NCI-H1092 (cell line): ENCODE data around the gene GRK6.

ENCODE experiments used
- DNase-seq: peaks from one replicate; lab custom pipeline; 2025; lab: John Stamatoyannopoulos, UW

The GRK6 gene

DNA sequence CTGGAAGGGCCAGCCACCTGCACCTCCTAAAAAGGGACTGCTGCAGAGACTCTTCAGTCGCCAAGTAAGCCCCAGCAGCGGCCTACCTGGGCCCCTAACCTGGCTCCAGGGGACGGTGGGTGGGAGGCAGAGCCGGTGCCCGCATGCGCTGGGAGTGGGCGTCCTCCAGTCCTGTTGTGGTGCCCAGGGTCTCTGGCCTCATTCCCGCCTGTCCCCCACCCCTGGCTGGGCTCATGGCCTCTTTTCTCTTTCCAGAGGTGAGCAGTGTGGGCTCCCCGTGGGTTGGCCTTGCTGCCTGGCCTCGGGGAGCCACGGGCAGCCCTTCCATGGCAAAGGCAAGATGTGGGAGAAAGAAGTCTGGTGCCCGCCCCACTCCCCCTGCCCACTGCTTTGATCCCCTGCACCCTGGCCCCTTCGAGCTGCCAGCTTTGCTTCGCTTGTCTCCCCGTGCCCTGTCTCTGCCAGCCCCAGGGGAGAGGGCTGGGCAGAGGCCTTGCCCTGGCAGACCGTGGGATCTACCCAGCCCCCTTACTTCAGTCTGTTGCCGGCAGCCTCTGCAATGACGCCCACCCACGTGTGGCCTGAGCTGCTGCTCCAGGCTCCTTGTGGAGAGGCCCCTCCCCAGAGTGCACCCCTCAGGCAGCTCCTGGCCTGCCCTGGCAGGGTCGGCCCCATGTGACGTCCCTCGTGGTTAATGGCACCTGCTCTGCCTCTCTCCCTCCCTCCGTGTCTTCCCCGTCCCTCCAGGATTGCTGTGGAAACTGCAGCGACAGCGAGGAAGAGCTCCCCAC, 14.7 kb downstream of the GRK6 start:
- no peak for DNase-seq

DNA sequence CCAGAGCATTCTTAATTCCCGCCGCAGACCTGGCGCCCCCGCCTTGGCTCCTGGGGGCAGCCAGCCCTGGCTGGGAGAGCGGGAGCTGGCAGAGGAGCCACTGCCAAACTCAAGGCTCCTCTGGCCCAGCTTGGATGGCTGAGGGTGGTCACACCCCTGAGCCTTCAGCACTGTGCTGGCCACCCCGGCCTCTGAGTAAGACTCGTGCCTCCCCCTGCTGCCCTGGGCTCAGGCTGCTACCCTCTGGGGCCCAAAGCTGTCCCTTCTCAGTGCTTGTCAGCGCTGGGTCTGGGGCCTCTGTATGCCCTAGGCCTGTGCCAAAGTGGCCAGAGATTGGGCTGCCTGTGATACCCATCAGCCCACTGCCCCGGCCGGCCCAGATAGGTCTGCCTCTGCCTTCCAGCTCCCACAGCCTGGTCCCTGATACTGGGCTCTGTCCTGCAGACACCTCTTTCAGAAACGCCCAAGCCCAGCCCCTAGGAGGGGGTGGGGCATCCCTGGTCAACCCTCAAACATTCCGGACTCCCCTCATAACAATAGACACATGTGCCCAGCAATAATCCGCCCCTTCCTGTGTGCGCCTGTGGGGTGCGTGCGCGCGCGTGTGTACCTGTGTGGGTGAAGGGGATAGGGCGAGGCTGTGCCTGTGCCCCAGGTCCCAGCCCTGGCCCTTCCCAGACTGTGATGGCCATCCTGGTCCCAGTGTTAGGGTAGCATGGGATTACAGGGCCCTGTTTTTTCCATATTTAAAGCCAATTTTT, 15.8 kb downstream of the GRK6 start:
- no peak for DNase-seq

DNA sequence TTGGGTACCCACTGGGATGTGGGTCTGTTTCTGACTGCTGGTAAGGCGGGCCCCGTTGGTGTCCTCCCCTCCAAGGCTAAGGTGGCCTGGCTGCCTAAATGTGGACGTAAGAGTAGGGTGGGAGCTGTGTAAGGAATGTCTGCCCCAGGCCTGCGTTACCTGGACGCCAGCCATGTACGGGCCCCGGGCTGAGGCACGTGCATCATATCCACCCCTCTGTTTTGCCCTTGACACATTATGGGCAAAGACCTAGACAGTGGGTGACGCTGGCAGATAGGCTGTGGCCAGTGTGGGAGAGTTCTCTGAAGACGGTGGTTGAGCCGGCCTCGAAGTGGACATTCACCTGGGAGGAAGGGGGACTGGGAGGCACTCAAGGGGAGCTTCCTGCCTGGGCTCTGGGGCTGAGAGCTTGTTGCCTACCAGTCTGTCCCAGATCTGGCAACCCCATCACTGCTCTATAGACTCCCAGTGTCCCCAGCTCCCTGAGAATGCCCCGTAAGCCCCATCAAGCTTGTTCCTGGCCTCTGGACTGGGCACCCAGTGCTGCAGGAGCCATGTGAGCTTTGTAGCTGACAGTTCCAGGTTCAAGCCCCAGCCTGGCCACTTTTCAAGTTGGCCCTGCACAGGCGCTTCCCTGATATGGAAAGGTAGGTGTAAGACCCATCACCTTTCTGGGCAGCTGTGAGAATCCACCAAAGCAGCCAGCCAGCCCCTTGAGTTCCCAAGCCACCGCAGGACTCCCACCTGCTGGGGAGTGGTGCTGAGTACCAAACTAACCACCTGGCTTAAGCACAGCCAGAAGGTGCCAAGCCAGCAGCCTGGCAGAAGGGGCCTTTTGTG, 16.9 kb downstream of the GRK6 start:
- DNase-seq, result no peak

DNA sequence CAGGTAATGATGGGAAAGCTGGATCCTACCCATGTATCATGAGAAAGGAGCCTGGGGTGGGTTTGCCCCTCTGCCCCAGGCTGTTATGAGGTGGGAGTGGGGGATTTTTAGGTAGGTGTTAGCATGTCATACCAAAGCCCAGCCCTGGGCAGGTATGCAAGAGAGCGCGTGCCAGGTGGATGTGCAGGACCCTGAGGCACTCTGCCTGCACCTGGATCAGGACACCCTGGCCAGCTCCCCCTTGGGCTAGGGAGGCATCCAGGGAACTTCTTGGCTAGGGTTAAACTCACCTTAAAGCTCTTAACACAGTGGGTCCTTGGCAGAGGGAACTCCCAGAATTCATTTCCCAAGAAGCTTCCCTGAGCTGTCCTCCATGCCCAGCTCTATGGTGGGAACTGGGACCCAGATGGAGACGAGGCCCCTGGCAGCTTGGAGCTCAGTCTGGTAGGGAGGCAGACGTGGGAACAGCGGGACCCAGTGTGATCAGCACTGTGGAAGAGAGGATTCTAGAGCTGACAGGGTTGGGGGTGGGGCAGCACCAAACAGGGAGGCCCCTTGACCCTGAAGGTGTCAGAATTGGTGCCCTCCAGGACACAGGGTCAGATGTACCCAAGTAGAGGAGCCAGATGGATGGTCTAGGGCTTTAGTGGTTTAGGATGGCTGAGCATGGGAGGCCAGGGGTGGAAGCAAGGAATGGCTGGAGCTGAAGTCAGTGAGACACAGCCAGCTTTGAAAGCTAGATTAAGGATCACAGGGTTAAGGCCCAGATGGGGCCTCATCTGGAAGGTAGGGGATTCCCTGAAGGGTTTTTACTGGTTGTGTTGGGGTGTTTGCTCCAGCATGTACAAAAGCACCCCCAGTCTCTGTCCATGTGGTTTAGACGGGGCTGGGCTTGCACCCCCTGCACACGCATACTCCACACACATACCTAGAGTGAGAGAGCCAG, 17.9 kb downstream of the GRK6 start:
- no peak for DNase-seq

DNA sequence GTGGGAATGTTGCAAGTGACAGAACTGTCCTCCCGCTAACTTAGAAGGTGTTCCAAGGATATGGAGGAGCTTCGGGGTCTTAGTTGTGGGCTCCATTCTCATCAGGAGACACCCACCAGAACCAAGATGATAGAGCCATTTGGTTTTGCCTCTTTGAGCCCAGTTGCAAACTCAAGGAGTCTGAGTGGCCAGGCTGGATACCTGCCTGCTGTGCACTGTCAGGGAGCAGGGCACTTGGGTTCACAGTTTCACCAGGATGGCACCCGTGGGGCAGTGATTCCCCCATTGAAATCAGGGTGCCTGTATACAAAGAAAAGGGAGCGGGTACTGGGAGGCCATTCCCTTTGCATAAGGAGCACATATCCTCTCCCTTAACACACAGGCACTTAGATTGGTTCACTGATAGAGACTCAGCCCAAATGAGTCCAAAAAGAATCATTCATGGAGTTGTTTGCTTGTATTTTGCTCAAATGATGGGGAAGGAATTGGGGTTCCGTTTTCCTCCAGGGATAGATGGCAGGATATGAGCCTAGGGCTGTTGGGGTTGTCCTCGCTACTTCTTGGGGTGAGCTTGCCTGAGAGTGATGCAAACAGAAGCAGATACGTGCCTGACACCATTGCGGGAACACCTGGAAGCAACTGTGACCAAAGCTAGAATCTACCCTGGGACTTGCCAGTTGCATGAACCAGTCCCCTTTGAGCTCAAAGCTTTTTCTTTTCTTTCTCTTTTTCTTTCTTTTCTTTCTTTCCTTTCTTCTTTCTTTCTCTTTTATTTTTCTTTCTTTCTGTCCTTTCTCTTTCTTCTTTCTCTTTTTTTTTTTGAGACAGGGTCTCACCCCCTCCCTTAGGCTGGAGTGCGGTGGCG, 18.8 kb downstream of the GRK6 start:
- DNase-seq, result no peak

DNA sequence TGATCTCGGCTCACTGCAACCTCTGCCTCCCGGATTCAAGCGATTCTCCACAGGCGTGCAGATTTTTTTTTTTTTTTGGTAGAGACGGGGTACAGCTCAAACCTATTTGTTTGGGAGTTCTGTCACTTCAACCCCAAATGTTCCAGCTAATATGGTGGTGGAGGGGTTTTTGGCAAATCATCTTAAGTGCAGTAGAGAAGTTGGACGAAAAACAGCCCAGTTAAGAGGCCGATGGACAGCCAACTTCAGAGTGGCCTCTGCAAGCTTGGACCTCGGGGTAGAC, 19.4 kb downstream of the GRK6 start:
- no peak for DNase-seq

DNA sequence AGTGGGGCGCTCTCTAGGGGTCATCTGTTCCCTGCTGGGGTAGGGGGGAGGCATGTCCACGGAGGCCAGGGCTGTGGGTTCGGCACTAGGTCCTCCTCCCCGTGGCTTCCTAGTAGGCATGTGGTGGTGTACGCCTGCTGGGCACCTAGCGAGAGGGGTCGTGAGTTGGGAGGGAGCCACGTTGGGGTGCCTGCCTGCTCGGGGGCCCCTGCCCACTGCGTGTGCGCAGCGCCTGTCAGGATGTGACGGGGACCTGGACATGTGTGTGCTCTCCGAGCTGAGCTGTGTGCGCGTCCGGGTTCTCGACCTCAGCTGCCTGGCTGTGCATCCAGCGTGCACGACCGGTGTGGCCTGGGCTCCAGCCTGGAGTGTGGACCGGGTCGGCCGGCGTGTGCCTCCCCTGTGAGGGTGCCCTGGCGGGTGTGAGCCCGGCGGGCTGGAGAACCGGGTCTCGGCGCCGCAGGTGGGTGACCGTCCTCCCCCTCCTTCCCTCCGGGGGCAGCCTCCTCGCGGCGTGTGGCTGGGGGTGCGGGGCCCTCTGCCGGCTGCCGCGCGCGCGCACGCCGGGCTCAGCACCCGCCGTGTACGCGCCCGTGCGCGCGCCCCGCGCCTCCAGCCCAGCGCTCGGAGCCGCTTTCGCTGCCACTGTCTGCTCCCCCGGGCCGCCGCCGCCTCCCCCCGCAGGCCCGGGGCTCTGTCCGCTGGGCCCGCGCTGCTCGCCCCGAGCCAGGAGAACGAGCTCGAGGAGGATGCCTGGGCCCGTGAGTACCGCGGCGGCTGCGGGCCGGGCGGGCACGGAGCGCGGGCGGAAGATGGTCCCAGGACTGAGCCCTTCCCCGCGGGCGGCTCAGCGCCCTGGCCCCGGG, 20.0 kb downstream of the GRK6 start, which contains the start of gene PRR7:
PRR7 (plus strand) TSS at position 615 of the 866 bp plus-strand sequence. CDS start 8,254 bp downstream, outside the sequence.
- peak; percentile 46 for DNase-seq

DNA sequence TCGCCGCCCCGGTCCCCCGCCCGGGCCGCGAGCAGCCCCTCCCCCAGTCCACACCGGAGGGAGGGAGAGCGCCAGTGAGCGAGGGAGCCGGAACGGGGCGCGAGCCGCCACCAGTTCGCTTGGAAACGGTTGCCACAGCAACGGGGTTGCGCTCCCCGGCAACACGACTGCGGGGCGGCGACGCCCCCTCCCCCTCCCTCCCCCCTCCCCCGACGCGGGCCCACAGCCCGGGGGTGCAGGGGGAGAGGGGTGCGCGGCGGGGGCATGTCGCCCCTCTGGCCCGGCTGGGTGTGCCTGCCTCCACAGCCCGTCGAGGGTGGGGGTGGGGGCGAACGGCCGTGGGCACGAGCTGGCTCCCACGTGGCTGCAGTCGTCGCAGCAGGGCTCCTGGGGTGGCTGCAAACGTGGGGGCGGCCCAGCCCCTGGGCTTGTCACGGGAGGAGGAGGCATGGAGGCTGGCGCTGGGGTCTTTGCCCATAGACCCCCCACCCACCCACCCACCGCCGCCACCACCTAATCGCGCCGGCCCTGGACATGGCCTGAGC, 20.7 kb downstream of the GRK6 start:
- peak; percentile 52 for DNase-seq

DNA sequence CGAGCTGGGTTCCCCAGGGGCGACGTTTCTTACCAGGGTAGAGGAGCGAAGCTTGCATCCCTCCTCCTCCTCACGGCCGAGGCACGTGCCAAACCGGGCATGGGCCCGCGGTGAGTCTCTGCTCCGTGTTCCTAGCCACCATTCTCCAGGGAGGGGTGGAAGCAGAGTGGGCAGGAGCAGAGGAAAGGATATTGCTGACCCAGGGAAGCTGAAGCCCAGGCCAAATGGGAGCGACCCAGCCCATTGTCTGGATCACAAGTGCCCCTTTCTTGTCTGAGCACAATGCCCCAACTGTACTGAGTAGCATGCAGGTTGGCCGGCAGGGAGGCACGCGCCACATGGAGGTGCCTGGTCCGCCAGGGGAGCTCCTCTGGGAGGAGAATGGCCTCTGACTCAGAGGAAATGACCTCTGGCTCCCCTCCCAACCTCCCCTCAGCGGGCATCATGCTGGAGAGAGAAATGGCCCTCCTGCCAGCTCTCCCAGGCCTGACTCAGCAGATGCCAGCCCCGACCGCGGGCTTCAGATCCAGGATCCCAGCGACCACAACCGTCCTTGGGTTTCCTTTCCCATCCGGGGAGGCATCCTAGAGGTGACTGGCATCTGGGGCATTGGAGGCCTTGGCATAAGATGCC, 21.3 kb downstream of the GRK6 start:
- DNase-seq, result peak; percentile 35

DNA sequence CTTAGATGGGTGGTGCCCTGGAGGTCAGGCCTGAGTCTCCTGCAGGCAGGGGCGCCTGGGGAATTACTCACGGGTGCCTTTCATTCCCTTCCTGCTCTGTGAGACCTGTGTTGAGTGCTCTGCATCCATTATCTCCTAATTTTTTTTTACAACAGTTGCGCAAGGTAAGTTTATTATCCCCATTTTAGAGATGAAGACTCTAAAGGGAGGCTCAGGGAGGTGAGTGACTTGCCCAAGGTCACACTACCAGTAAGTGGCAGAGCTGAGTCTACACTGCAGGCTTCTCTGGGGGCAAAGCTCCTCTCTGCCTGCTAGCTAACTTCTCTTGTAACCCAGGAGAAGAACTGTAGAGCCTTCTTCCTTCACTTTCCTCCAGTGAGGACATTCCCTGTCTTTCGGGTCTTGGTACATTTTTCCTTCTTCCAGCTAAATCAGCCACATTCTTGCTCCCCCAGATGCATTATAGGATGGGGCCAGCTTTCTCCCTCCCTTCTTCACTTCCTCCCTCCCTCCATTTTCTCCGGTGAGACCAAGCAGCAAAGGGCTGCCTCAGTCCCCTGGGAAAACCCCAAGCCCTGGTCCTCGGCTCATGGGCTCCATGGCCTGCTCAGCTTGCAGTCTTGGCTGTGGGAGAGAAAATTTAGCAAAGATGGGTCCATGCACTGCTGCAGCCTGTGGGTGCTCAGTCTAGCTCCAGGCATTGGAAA, 21.9 kb downstream of the GRK6 start:
- no peak for DNase-seq

DNA sequence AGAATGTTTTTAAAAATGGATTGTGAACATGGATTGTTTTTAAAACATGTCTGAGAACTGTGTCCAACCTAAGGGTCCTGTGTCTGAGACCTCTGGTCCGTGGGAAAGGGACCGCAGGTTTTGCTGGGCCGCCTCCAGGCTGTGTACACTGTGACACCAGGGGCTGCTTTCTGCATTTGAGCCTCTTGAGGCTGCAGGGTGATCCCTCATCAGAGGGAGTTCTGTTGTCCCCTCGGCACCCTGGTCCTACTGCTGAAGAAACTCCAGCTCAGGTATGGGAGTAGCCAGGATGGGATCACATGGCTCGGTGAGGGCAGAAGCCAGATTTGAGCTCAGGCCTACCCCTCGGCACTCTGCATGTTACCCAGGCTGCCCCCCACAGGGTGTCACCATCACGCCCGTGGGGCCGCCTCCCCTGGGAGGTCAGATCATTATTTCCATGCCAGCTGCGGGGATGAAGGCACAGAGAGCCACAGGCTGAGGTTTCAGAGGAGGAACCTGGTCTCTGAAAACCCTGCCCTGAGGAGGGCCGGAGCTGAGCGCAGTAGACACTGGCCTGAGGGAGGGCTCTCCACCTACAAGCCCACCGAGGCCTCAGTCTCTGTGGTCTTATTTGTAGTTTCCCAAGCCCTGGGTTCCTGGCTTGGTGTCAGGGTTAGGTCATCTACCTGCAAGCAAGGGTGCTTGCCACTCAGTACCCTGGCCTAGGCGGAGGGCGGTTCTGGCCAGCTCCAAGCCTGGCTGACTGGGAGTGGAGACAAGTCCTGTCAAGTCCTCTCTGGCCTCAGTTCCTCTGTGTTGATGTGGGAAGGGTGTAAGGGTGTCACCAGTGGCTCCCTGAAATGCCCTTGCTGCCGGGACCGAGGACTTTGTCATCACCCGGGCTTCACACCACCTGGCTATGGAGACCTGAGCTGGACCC, 22.9 kb downstream of the GRK6 start:
- no peak for DNase-seq

DNA sequence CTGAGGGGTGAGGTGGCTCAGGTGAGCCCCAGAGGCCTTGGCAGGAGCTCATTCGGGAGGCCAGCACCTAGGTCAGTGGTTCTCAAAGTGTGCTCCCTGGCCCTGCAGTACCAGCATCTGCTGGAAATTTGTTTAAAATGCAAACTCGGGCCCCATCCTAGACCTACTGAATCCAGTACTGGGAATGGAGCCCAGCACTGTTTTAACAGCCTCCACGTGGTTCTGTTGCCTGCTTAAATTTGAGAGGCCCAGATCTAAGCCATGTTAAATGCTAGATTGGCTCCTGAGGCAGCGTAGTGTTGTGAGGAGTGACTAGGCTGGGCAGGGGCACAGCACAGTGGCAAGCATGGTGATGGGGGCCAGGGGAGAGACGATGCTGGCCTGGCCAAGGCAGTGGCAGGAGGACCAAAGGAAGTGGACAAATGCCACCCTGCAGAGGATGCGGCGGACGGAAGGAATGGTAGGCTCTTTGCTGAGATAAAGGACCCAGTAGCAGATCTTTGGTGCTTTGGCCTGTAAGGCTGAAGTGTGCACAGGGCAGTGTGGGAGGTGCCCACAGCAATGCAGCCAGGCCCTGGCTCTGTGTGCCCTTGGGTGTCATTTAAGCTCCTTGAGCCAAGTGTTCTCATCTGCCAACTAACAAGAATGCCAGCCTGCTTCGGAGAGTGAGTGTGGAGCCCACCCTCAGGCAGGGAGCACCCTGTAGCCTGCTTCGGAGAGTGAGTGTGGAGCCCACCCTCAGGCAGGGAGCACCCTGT, 24.4 kb downstream of the GRK6 start:
- no peak for DNase-seq

DNA sequence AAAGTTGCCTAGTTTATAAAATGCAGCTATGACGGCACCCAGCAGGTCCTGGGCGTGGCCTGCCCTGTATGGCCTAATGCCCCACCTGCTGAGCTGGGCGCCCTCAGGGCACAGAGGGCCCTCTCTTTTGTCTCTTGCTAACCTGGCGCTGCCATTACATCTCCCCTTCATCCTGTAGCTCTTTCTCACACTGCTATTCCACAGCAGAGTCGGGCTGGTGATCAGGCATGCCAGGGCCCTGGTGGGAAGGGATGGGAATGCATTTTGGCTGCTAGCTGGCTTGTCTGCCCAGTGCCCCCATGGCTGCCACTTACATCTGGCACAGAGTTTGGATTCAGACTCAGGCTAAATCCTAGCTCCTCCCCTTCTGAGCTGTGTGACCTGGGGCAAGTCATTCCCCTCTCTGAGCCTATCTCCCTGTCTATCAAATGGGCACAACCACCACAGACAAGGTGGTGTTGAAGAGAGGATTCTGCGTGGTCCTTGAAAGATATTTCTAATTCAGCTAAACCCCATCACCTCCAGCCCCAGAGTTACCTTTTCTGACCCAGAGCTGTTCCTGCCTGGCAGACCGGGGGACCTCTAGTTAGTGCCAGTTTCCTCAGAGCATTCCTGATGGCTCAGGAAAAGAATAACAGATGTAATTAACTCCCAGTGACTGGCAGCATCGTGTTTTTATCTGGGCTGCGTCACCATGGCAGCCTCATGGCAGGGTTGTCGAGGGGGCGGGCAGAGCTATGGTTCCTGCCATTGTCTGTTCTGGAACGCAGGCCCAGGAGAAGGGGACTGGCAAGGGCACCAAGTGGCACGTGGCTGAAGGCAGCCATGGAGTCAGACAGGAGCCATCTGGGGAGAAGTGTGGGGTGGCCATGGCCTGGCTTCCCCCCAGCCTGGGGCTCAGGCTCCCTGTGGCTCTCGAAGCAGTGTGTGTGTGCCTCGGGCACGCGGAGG, 26.5 kb downstream of the GRK6 start:
- DNase-seq, result no peak

DNA sequence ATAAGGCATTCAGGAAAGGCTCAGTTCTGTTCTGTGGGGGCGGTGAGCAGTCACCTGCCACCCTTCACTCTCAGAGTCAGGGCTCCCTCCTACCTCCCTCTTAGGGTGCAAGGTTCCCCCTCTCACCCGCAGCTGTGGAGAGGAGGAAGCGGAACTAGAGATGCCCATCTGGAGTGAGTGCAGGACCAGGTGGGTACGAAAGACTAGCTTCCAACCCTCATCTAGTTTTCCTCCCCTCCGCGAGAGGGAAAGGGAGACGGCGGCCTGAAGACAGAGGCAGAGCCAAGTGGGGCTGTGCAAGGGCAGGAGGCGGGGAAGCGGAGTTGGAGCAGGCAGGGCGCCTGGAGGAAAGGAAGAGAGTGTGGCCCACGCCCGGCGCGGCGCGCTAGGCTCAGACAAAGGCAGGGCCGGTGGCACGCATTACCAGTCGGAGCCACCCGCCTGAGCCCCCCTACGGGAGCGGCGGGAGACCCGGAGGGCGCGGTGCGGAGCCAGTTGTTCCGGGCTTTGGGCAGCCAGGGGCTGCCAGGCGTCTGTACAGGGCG, 27.4 kb downstream of the GRK6 start:
- no peak for DNase-seq
